ENCODE data around the gene EIF4EBP2.

EIF4EBP2 gene

GRCh38 chr10:70404036-70404786 lies at the start of gene EIF4EBP2:
Gene EIF4EBP2 (plus strand): TSS chr10:70404145. CDS start chr10:70404402, 257 bp downstream.
- peak within 1 kb of the TSS; percentile 85 to 96 for H3K4me3 ChIP-seq (ENCODE audit: low read depth in 1 of 2, low read length in 2 of 2)
- H3K4me1 ChIP-seq (ENCODE audit: insufficient read depth, low read length): peaks cover 24% of the 10 kb centered on the region
- peak within 1 kb of the TSS; percentile 100 for H3K27ac ChIP-seq (ENCODE audit: low read depth, low read length)
- H3K27me3 ChIP-seq (ENCODE audit: control insufficient read depth in 1 of 2, insufficient read depth in 2 of 2, low read length in 2 of 2): no peaks in the 10 kb centered on the region
- H3K36me3 ChIP-seq (ENCODE audit: insufficient read depth, low read length): no peaks in the 10 kb centered on the region
- no peaks in the 10 kb centered on the region for H3K9me3 ChIP-seq (ENCODE audit: low read length)
- H3K9ac ChIP-seq (ENCODE audit: low read length): peak within 1 kb of the TSS; percentile 89

GRCh38 chr10:70354556-70354955 lies 49.4 kb upstream of the EIF4EBP2 start:
- H3K9me3 ChIP-seq (ENCODE audit: low read length): no peaks in the 10 kb centered on the region
- no peak overlapping the region for H3K4me3 ChIP-seq (ENCODE audit: low read depth in 1 of 2, low read length in 2 of 2)
- H3K27ac ChIP-seq (ENCODE audit: low read depth, low read length): no peak overlapping the region
- no peaks in the 10 kb centered on the region for H3K36me3 ChIP-seq (ENCODE audit: insufficient read depth, low read length)
- no peak overlapping the region for H3K9ac ChIP-seq (ENCODE audit: low read length)
- H3K27me3 ChIP-seq (ENCODE audit: control insufficient read depth in 1 of 2, insufficient read depth in 2 of 2, low read length in 2 of 2): no peaks in the 10 kb centered on the region
- peaks cover 5% of the 10 kb centered on the region for H3K4me1 ChIP-seq (ENCODE audit: insufficient read depth, low read length)

- H3K9ac ChIP-seq (ENCODE audit: low read length): no peak overlapping the region
- H3K4me3 ChIP-seq (ENCODE audit: low read depth in 1 of 2, low read length in 2 of 2): no peak overlapping the region
- no peak overlapping the region for H3K27ac ChIP-seq (ENCODE audit: low read depth, low read length)
- no peaks in the 10 kb centered on the region for H3K36me3 ChIP-seq (ENCODE audit: insufficient read depth, low read length)
- H3K9me3 ChIP-seq (ENCODE audit: low read length): no peaks in the 10 kb centered on the region
- H3K4me1 ChIP-seq (ENCODE audit: insufficient read depth, low read length): peaks cover 5% of the 10 kb centered on the region
- H3K27me3 ChIP-seq (ENCODE audit: control insufficient read depth in 1 of 2, insufficient read depth in 2 of 2, low read length in 2 of 2): no peaks in the 10 kb centered on the region
Measured at GRCh38 chr10:70355051-70356021, 48.6 kb upstream of the EIF4EBP2 start.

GRCh38 chr10:70357565-70357964 lies 46.4 kb upstream of the EIF4EBP2 start:
- no peak overlapping the region for H3K4me3 ChIP-seq (ENCODE audit: low read depth in 1 of 2, low read length in 2 of 2)
- no peak overlapping the region for H3K9ac ChIP-seq (ENCODE audit: low read length)
- no peaks in the 10 kb centered on the region for H3K27me3 ChIP-seq (ENCODE audit: control insufficient read depth in 1 of 2, insufficient read depth in 2 of 2, low read length in 2 of 2)
- H3K4me1 ChIP-seq (ENCODE audit: insufficient read depth, low read length): peaks cover 5% of the 10 kb centered on the region
- no peaks in the 10 kb centered on the region for H3K9me3 ChIP-seq (ENCODE audit: low read length)
- no peaks in the 10 kb centered on the region for H3K36me3 ChIP-seq (ENCODE audit: insufficient read depth, low read length)
- no peak overlapping the region for H3K27ac ChIP-seq (ENCODE audit: low read depth, low read length)

GRCh38 chr10:70358446-70358845 lies 45.5 kb upstream of the EIF4EBP2 start:
- H3K9ac ChIP-seq (ENCODE audit: low read length): no peak overlapping the region
- H3K36me3 ChIP-seq (ENCODE audit: insufficient read depth, low read length): no peaks in the 10 kb centered on the region
- H3K27ac ChIP-seq (ENCODE audit: low read depth, low read length): no peak overlapping the region
- peaks cover 8% of the 10 kb centered on the region for H3K4me1 ChIP-seq (ENCODE audit: insufficient read depth, low read length)
- H3K27me3 ChIP-seq (ENCODE audit: control insufficient read depth in 1 of 2, insufficient read depth in 2 of 2, low read length in 2 of 2): no peaks in the 10 kb centered on the region
- H3K4me3 ChIP-seq (ENCODE audit: low read depth in 1 of 2, low read length in 2 of 2): no peak overlapping the region
- H3K9me3 ChIP-seq (ENCODE audit: low read length): no peaks in the 10 kb centered on the region

- Histone ChIP-seq H3K9me3 (ENCODE audit: low read length) (no peaks in the 10 kb centered on the region), H3K9ac (ENCODE audit: low read length) (no peak overlapping the region), H3K36me3 (ENCODE audit: insufficient read depth, low read length) (no peaks in the 10 kb centered on the region), H3K27ac (ENCODE audit: low read depth, low read length) (no peak overlapping the region), H3K4me3 (ENCODE audit: low read depth in 1 of 2, low read length in 2 of 2) (no peak overlapping the region), H3K4me1 (ENCODE audit: insufficient read depth, low read length) (peaks cover 14% of the 10 kb centered on the region), H3K27me3 (ENCODE audit: control insufficient read depth in 1 of 2, insufficient read depth in 2 of 2, low read length in 2 of 2) (no peaks in the 10 kb centered on the region)
Measured at GRCh38 chr10:70359017-70359550, 44.9 kb upstream of the EIF4EBP2 start.

GRCh38 chr10:70360215-70360614 lies 43.7 kb upstream of the EIF4EBP2 start:
- H3K4me3 ChIP-seq (ENCODE audit: low read depth in 1 of 2, low read length in 2 of 2): no peak overlapping the region
- H3K9ac ChIP-seq (ENCODE audit: low read length): no peak overlapping the region
- no peaks in the 10 kb centered on the region for H3K27me3 ChIP-seq (ENCODE audit: control insufficient read depth in 1 of 2, insufficient read depth in 2 of 2, low read length in 2 of 2)
- H3K4me1 ChIP-seq (ENCODE audit: insufficient read depth, low read length): peaks cover 22% of the 10 kb centered on the region
- H3K9me3 ChIP-seq (ENCODE audit: low read length): no peaks in the 10 kb centered on the region
- no peak overlapping the region for H3K27ac ChIP-seq (ENCODE audit: low read depth, low read length)
- no peaks in the 10 kb centered on the region for H3K36me3 ChIP-seq (ENCODE audit: insufficient read depth, low read length)

- no peaks in the 10 kb centered on the region for H3K36me3 ChIP-seq (ENCODE audit: insufficient read depth, low read length)
- H3K4me3 ChIP-seq (ENCODE audit: low read depth in 1 of 2, low read length in 2 of 2): no peak overlapping the region
- H3K9me3 ChIP-seq (ENCODE audit: low read length): no peaks in the 10 kb centered on the region
- H3K4me1 ChIP-seq (ENCODE audit: insufficient read depth, low read length): peaks cover 22% of the 10 kb centered on the region
- H3K9ac ChIP-seq (ENCODE audit: low read length): no peak overlapping the region
- no peaks in the 10 kb centered on the region for H3K27me3 ChIP-seq (ENCODE audit: control insufficient read depth in 1 of 2, insufficient read depth in 2 of 2, low read length in 2 of 2)
- no peak overlapping the region for H3K27ac ChIP-seq (ENCODE audit: low read depth, low read length)
Measured at GRCh38 chr10:70362328-70362727, 41.6 kb upstream of the EIF4EBP2 start.

- H3K4me3 ChIP-seq (ENCODE audit: low read depth in 1 of 2, low read length in 2 of 2): no peak overlapping the region
- peaks cover 17% of the 10 kb centered on the region for H3K4me1 ChIP-seq (ENCODE audit: insufficient read depth, low read length)
- H3K27ac ChIP-seq (ENCODE audit: low read depth, low read length): peak overlapping the region; percentile 91
- no peaks in the 10 kb centered on the region for H3K9me3 ChIP-seq (ENCODE audit: low read length)
- H3K36me3 ChIP-seq (ENCODE audit: insufficient read depth, low read length): no peaks in the 10 kb centered on the region
- H3K27me3 ChIP-seq (ENCODE audit: control insufficient read depth in 1 of 2, insufficient read depth in 2 of 2, low read length in 2 of 2): no peaks in the 10 kb centered on the region
- H3K9ac ChIP-seq (ENCODE audit: low read length): no peak overlapping the region
Measured at GRCh38 chr10:70363292-70363691, 40.7 kb upstream of the EIF4EBP2 start.

- Histone ChIP-seq H3K4me1 (ENCODE audit: insufficient read depth, low read length) (peaks cover 17% of the 10 kb centered on the region), H3K36me3 (ENCODE audit: insufficient read depth, low read length) (no peaks in the 10 kb centered on the region), H3K27ac (ENCODE audit: low read depth, low read length) (peak overlapping the region; percentile 91), H3K4me3 (ENCODE audit: low read depth in 1 of 2, low read length in 2 of 2) (peak overlapping the region in 1 of 2 donors; percentile 44), H3K9ac (ENCODE audit: low read length) (peak overlapping the region; percentile 9), H3K27me3 (ENCODE audit: control insufficient read depth in 1 of 2, insufficient read depth in 2 of 2, low read length in 2 of 2) (no peaks in the 10 kb centered on the region), H3K9me3 (ENCODE audit: low read length) (no peaks in the 10 kb centered on the region)
Measured at GRCh38 chr10:70363971-70364771, 39.8 kb upstream of the EIF4EBP2 start.

- H3K9ac ChIP-seq (ENCODE audit: low read length): no peak overlapping the region
- H3K27me3 ChIP-seq (ENCODE audit: control insufficient read depth in 1 of 2, insufficient read depth in 2 of 2, low read length in 2 of 2): no peaks in the 10 kb centered on the region
- H3K9me3 ChIP-seq (ENCODE audit: low read length): no peaks in the 10 kb centered on the region
- peak overlapping the region; percentile 47 for H3K27ac ChIP-seq (ENCODE audit: low read depth, low read length)
- peaks cover 17% of the 10 kb centered on the region for H3K4me1 ChIP-seq (ENCODE audit: insufficient read depth, low read length)
- no peak overlapping the region for H3K4me3 ChIP-seq (ENCODE audit: low read depth in 1 of 2, low read length in 2 of 2)
- H3K36me3 ChIP-seq (ENCODE audit: insufficient read depth, low read length): no peaks in the 10 kb centered on the region
Measured at GRCh38 chr10:70364772-70365091, 39.2 kb upstream of the EIF4EBP2 start.

All from muscle layer of colon (tissue), 2 donors.